NCI-H524 treated with DMSO at 0.1 percent for 48 hours (cell line): Measurements from ENCODE around the gene RASGEF1B.
A peak's percentile ranks its signal among the peaks of the same experiment; 100 is the strongest.

Source experiments
- DNase-seq: peaks from one replicate; lab custom pipeline; 2025; lab: John Stamatoyannopoulos, UW

Gene RASGEF1B

GRCh38 chr4:81465406-81466340 is 6.0 kb downstream of the RASGEF1B start:
- DNase-seq = no peak

GRCh38 chr4:81460834-81461233 is 10.9 kb downstream of the RASGEF1B start:
- DNase-seq = no peak

- DNase-seq = no peak
These were observed 11.5 kb downstream of the RASGEF1B start for GRCh38 chr4:81460191-81460701.

GRCh38 chr4:81459228-81459627 is 12.5 kb downstream of the RASGEF1B start:
- DNase-seq = peak; percentile 43

GRCh38 chr4:81457921-81458520 is 13.7 kb downstream of the RASGEF1B start:
- no peak for DNase-seq

- no peak for DNase-seq
These were observed 14.4 kb downstream of the RASGEF1B start for GRCh38 chr4:81457345-81457744.

- no peak for DNase-seq
These were observed 15.8 kb downstream of the RASGEF1B start for GRCh38 chr4:81455897-81456296.

- no peak for DNase-seq
These were observed 16.8 kb downstream of the RASGEF1B start for GRCh38 chr4:81454948-81455347.

- no peak for DNase-seq
These were observed 17.2 kb downstream of the RASGEF1B start for GRCh38 chr4:81454499-81454898.

GRCh38 chr4:81453024-81453423 is 18.7 kb downstream of the RASGEF1B start:
- no peak for DNase-seq

GRCh38 chr4:81452452-81453006 is 19.2 kb downstream of the RASGEF1B start:
- DNase-seq = no peak

- DNase-seq = no peak
These were observed 22.7 kb downstream of the RASGEF1B start for GRCh38 chr4:81449015-81449414.

- no peak for DNase-seq
These were observed 24.0 kb downstream of the RASGEF1B start for GRCh38 chr4:81447566-81448229.

GRCh38 chr4:81446634-81447033 is 25.1 kb downstream of the RASGEF1B start:
- no peak for DNase-seq

- no peak for DNase-seq
These were observed 26.5 kb downstream of the RASGEF1B start for GRCh38 chr4:81445196-81445595.

GRCh38 chr4:81442484-81443085 is 29.1 kb downstream of the RASGEF1B start:
- DNase-seq = no peak

GRCh38 chr4:81440949-81441348 is 30.8 kb downstream of the RASGEF1B start:
- DNase-seq = no peak

GRCh38 chr4:81436941-81437574 is 34.6 kb downstream of the RASGEF1B start:
- no peak for DNase-seq

GRCh38 chr4:81436096-81436495 is 35.6 kb downstream of the RASGEF1B start:
- DNase-seq = no peak

- no peak for DNase-seq
These were observed 38.9 kb downstream of the RASGEF1B start for GRCh38 chr4:81432825-81433224.

GRCh38 chr4:81431971-81432370 is 39.7 kb downstream of the RASGEF1B start:
- no peak for DNase-seq
